H1 (cell line): ENCODE results near the gene SEPTIN7. TPM values are rescaled to one million over a fixed set of nuclear protein-coding genes. Genes with fewer than 3 reads are reported as not detected.
"Not testable (repeated sequence)": the region's sequence is repeated elsewhere in the genome, so short reads cannot be mapped to it uniquely, and the experiment has no call there.

ENCODE experiments used
- CTCF ChIA-PET: fragments of 300-600 bp; sonication (Branson Sonifier 250); formaldehyde crosslinking; loops from one replicate; lab custom pipeline; 2021; ENCODE audit not compliant: partially characterized antibody; lab: Charles Lee
- POLR2A ChIA-PET: fragments of 300-600 bp; sonication (Branson Sonifier 250); formaldehyde crosslinking; loops from one replicate; lab custom pipeline; 2021; ENCODE audit warnings: inconsistent platforms; ENCODE audit not compliant: partially characterized antibody; lab: Charles Lee
- DNase-seq, 2 experiments: peaks; one replicate each; pipeline versions ENCODE4 v3.0.0 to v3.0.0-alpha.2; 2010 to 2022; ENCODE audit warnings: low spot score in 2 of 2, low read depth in 1 of 2, mixed read lengths in 1 of 2
- FAIRE-seq: peaks from 2 replicates; lab custom pipeline; 2011; peaks lifted over from hg19 to GRCh38; lab: Jason Lieb, UNC
- H2AFZ ChIP-seq: 2 replicates; pipeline ENCODE4 v1.8.1; 2012; ENCODE audit warnings: low read length, inconsistent platforms
- H2AK5ac ChIP-seq: 2 replicates; pipeline ENCODE4 v1.6.1; 2013; ENCODE audit warnings: low read depth, low read length
- H2BK120ac ChIP-seq: replicated peaks from 2 replicates; pipeline ENCODE3; 2013; ENCODE audit warnings: low read depth, low read length, inconsistent platforms
- H2BK12ac ChIP-seq: 2 replicates; pipeline ENCODE4 v1.6.1; 2013; ENCODE audit warnings: low read depth, low read length
- H2BK15ac ChIP-seq: 2 replicates; pipeline ENCODE4 v1.6.1; 2013; ENCODE audit warnings: low read length
- H2BK20ac ChIP-seq: 2 replicates; pipeline ENCODE4 v1.6.1; 2013; ENCODE audit warnings: low read length
- H2BK5ac ChIP-seq: 2 replicates; pipeline ENCODE4 v1.6.1; 2013; ENCODE audit warnings: low read depth, low read length
- H3K14ac ChIP-seq: 2 replicates; pipeline ENCODE4 v1.6.1; 2013; ENCODE audit warnings: inconsistent platforms; ENCODE audit not compliant: insufficient read length
- H3K18ac ChIP-seq: 2 replicates; pipeline ENCODE4 v1.6.1; 2013; ENCODE audit warnings: low read length; ENCODE audit errors: extremely low read depth
- H3K23ac ChIP-seq: 2 replicates; pipeline ENCODE4 v1.6.1; 2013; ENCODE audit warnings: inconsistent platforms; ENCODE audit not compliant: insufficient read length
- H3K23me2 ChIP-seq: 2 replicates; pipeline ENCODE4 v1.6.1; 2013; ENCODE audit warnings: low read depth, low read length
- H3K27ac ChIP-seq: 2 replicates; pipeline ENCODE4 v1.6.1; 2011; ENCODE audit warnings: low read depth, low read length, inconsistent platforms
- H3K27me3 ChIP-seq, 4 experiments: replicated peaks in 1 of 4; 1 replicate in 1 of 4; 2 replicates in 3 of 4; pipeline versions ENCODE4 v1.6.1 to v1.8.1; 2011 to 2013; ENCODE audit warnings: low read length in 3 of 4, mild to moderate bottlenecking in 3 of 4, inconsistent platforms in 2 of 4, mixed read lengths in 2 of 4, moderate library complexity in 1 of 4; ENCODE audit not compliant: control insufficient read depth in 3 of 4, insufficient read depth in 3 of 4; ENCODE audit errors: extremely low read depth in 1 of 4
- H3K36me3 ChIP-seq, 4 experiments: 2 replicates each; pipeline versions ENCODE4 v1.6.1 to v1.8.1; 2011 to 2013; ENCODE audit warnings: mild to moderate bottlenecking in 4 of 4, low read length in 3 of 4, moderate library complexity in 2 of 4, control low read depth in 1 of 4, inconsistent platforms in 1 of 4; ENCODE audit not compliant: insufficient read depth in 4 of 4, control insufficient read depth in 2 of 4
- H3K4ac ChIP-seq: replicated peaks from 2 replicates; pipeline ENCODE3; 2013; ENCODE audit warnings: low read length, low read depth, mixed read lengths, inconsistent platforms; ENCODE audit not compliant: insufficient read length
- H3K4me1 ChIP-seq, 4 experiments: replicated peaks in 1 of 4; 1 replicate in 1 of 4; 2 replicates in 3 of 4; pipeline versions ENCODE4 v1.6.1 to v1.8.1; 2011 to 2013; ENCODE audit warnings: low read length in 3 of 4, inconsistent platforms in 2 of 4, mixed read lengths in 1 of 4; ENCODE audit not compliant: insufficient read depth in 4 of 4, control insufficient read depth in 3 of 4
- H3K4me2 ChIP-seq, 2 experiments: 2 replicates each; pipeline versions ENCODE4 v1.6.1 to v1.8.1; 2011 to 2013; ENCODE audit warnings: low read depth in 2 of 2, low read length in 2 of 2, control low read depth in 1 of 2, inconsistent platforms in 1 of 2, mild to moderate bottlenecking in 1 of 2; ENCODE audit not compliant: insufficient read depth in 1 of 2
- H3K4me3 ChIP-seq, 4 experiments: fragments of 200-600, 300-600 bp in 1 of 4; sonication (generic), shearing (Covaris generic), sonication (Bioruptor Twin) in 1 of 4; 2 replicates each; pipeline versions ENCODE4 v1.5.1 to v1.8.1; 2011 to 2016; ENCODE audit warnings: low read length in 4 of 4, low read depth in 3 of 4, control low read depth in 2 of 4, inconsistent platforms in 2 of 4, mild to moderate bottlenecking in 2 of 4, mixed read lengths in 1 of 4, moderate library complexity in 1 of 4; ENCODE audit not compliant: insufficient read depth in 2 of 4; ENCODE audit errors: extremely low read depth in 1 of 4
- H3K56ac ChIP-seq: replicated peaks from 2 replicates; pipeline ENCODE3; 2013; ENCODE audit warnings: low read depth, mild to moderate bottlenecking, mixed read lengths, low read length, inconsistent platforms; ENCODE audit not compliant: insufficient read length
- H3K79me1 ChIP-seq: 2 replicates; pipeline ENCODE4 v1.6.1; 2013; ENCODE audit warnings: low read depth, low read length, control low read depth
- H3K79me2 ChIP-seq, 2 experiments: 2 replicates each; pipeline versions ENCODE4 v1.6.1 to v1.8.1; 2012 to 2013; ENCODE audit warnings: low read length in 2 of 2, mild to moderate bottlenecking in 2 of 2, inconsistent platforms in 1 of 2; ENCODE audit not compliant: insufficient read depth in 2 of 2, control insufficient read depth in 1 of 2
- H3K9ac ChIP-seq, 4 experiments: replicated peaks in 1 of 4; 1 replicate in 1 of 4; 2 replicates in 3 of 4; pipeline versions ENCODE4 v1.6.1 to v1.8.1; 2011 to 2013; ENCODE audit warnings: low read depth in 3 of 4, low read length in 3 of 4, control low read depth in 2 of 4, mild to moderate bottlenecking in 2 of 4, moderate library complexity in 2 of 4, inconsistent platforms in 1 of 4; ENCODE audit errors: extremely low read depth in 1 of 4
- H3K9me3 ChIP-seq, 2 experiments: 2 replicates each; pipeline versions ENCODE4 v1.6.1 to v1.8.1; 2012 to 2013; ENCODE audit warnings: mild to moderate bottlenecking in 2 of 2, moderate library complexity in 2 of 2, control low read depth in 1 of 2, inconsistent platforms in 1 of 2, low read depth in 1 of 2, low read length in 1 of 2, mixed read lengths in 1 of 2; ENCODE audit not compliant: insufficient read depth in 2 of 2
- H4K20me1 ChIP-seq, 2 experiments: replicated peaks in 1 of 2; 2 replicates each; pipeline versions ENCODE3 to v1.8.1; 2011 to 2013; ENCODE audit warnings: inconsistent platforms in 2 of 2, low read length in 2 of 2, mild to moderate bottlenecking in 1 of 2; ENCODE audit not compliant: insufficient read depth in 2 of 2, control insufficient read depth in 1 of 2
- H4K5ac ChIP-seq: 2 replicates; pipeline ENCODE4 v1.6.1; 2013; ENCODE audit warnings: low read length, low read depth, mixed read lengths, inconsistent platforms; ENCODE audit not compliant: insufficient read length
- H4K8ac ChIP-seq: 2 replicates; pipeline ENCODE4 v1.8.0; 2013; ENCODE audit warnings: mild to moderate bottlenecking, moderate library complexity, low read length, inconsistent platforms; ENCODE audit not compliant: insufficient read depth; ENCODE audit errors: extremely low read depth
- H4K91ac ChIP-seq: replicated peaks from 2 replicates; pipeline ENCODE3; 2013; ENCODE audit warnings: low read length, mixed read lengths, inconsistent platforms; ENCODE audit not compliant: insufficient read length
- KDM1A ChIP-seq: fragments of 200-600, 300-600 bp; sonication (generic); IDR thresholded peaks from 2 replicates; pipeline ENCODE4 v1.7.1; 2016; ENCODE audit warnings: mild to moderate bottlenecking, low read length, borderline replicate concordance
- MAFK ChIP-seq: IDR thresholded peaks from 2 replicates; pipeline ENCODE4 v1.6.1; 2012; ENCODE audit warnings: low read depth, mild to moderate bottlenecking, improper control_type of control experiment, low read length
- POLR2A ChIP-seq, 2 experiments: IDR thresholded peaks; 1 replicate in 1 of 2; 2 replicates in 1 of 2; pipeline ENCODE4 v1.6.1; 2011; ENCODE audit warnings: low read depth in 2 of 2, low read length in 2 of 2, mild to moderate bottlenecking in 2 of 2; ENCODE audit errors: control extremely low read depth in 1 of 2
- RFX5 ChIP-seq: IDR thresholded peaks from 2 replicates; pipeline ENCODE4 v1.6.1; 2011; ENCODE audit warnings: low read depth, low read length, improper control_type of control experiment, borderline replicate concordance
- RNF2 ChIP-seq: fragments of 200-900, 300-1000 bp; sonication (generic); IDR thresholded peaks from 2 replicates; pipeline ENCODE4 v1.7.1; 2016; ENCODE audit warnings: borderline replicate concordance, low read depth, mild to moderate bottlenecking, antibody characterized with exemption, low read length; ENCODE audit not compliant: poor library complexity, severe bottlenecking; ENCODE audit errors: missing control alignments
- TCF12 ChIP-seq: IDR thresholded peaks from 2 replicates; pipeline ENCODE4 v1.6.1; 2011; ENCODE audit warnings: low read depth, mild to moderate bottlenecking, low read length
- WGBS, 2 experiments: shearing (Covaris generic) in 1 of 2; methylation state at CpG; one replicate each; pipeline versions ENCODE4 v1.1.6 to v1.1.7; 2013 to 2015; ENCODE audit warnings: low lambda C conversion rate in 2 of 2, mixed read lengths in 2 of 2, inconsistent platforms in 1 of 2, low coverage in 1 of 2, missing lambda C conversion rate in 1 of 2; ENCODE audit not compliant: insufficient replicate concordance in 2 of 2, insufficient coverage in 1 of 2, insufficient read length in 1 of 2; ENCODE audit errors: extremely low coverage in 1 of 2, missing lambda C conversion rate in 1 of 2; 5-methylcytosine and 5-hydroxymethylcytosine counted together
- polyA plus RNA-seq, 7 experiments: library from polyadenylated mRNA; depleted of rRNA in 3 of 7; stranded (reverse) in 5 of 7; unstranded in 2 of 7; fragments of >200 nt in 5 of 7; fragments of 200-250 nt in 2 of 7; gene quantifications; 1 replicate in 5 of 7; 2 replicates in 1 of 7; 4 replicates in 1 of 7; pipeline versions ENCODE4 v1.2.1 to v1.2.3, GENCODE V29; 2011 to 2013; ENCODE audit warnings: missing spikeins in 2 of 7, mixed read lengths in 2 of 7
- total RNA-seq: library from RNA; stranded (reverse); fragmentation: NEBNext Ultra II Directional; extraction: Animal tissue kit (Norgen Biotek cat#: 25700); gene quantifications from 2 replicates; pipeline ENCODE4 v1.2.1, GENCODE V29; 2021
- TF ChIP-seq, protein P1 (sequence below): IDR thresholded peaks from 2 replicates; pipeline ENCODE4 v1.6.1; 2011; ENCODE audit warnings: low read length, improper control_type of control experiment

The SEPTIN7 gene
- total and polyA plus RNA-seq, 2 of the 8 experiments (the other 6 are each of a cell fraction or from before 2014, with no cell fraction given) = 85.3 to 183 TPM

DNA sequence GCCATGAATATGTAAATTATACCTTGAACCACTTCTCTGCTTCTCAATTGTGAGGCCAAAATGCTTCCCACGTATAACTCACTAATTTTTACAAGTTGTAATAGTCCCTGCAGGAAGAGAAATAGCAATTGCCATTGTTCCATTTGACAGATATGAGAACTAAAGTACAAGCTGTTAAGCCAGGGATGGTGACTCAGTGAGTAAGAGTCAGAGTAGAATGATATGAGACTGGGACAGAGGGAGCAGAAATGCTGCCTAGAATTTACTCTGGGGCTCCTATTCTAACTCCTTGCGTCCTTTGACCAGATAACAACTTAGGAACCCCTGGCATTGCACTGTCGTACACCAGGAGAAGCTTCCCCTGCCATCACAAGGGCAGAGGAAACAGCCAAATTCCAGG lies 45.1 kb upstream of the SEPTIN7 start (continued):
- TF ChIP-seq TCF12 (no peak), RFX5 (no peak), MAFK (no peak), KDM1A (no peak), POLR2A (IDR thresholded peaks at IDR 0.05; ENCODE audit: control extremely low read depth in 1 of 2, low read depth in 2 of 2, low read length in 2 of 2) (no peak), RNF2 (no peak)
- TF ChIP-seq, protein P1, sequence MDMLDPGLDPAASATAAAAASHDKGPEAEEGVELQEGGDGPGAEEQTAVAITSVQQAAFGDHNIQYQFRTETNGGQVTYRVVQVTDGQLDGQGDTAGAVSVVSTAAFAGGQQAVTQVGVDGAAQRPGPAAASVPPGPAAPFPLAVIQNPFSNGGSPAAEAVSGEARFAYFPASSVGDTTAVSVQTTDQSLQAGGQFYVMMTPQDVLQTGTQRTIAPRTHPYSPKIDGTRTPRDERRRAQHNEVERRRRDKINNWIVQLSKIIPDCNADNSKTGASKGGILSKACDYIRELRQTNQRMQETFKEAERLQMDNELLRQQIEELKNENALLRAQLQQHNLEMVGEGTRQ = no peak

DNA sequence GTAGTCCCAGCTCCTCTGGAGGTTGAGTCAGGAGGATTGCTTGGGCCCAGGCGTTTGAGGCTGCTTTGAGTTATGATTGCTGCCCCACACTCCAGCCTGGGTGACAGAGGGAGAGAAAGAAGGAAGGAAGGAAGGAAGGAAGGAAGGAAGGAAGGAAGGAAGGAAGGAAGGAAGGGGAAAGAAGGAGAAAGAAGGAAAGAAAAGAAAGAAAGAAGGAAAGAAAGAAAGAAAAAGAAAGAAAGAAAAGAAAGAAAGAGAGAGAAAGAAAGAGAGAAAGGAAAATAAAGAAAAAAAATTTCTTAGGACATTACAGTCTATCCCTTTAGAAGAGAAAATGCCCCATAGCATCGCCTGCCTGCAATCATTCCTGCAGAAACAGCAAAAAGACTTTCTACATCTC lies 44.4 kb upstream of the SEPTIN7 start:
- H3K79me1 ChIP-seq, H3K9me3 ChIP-seq, H3K27ac ChIP-seq, H4K8ac ChIP-seq, FAIRE-seq, H3K4me1 ChIP-seq, H3K9ac ChIP-seq, H3K79me2 ChIP-seq, H2BK12ac ChIP-seq, H2BK5ac ChIP-seq, H3K4me3 ChIP-seq, H4K20me1 ChIP-seq, DNase-seq, H4K5ac ChIP-seq, H3K18ac ChIP-seq, H4K91ac ChIP-seq, H3K4ac ChIP-seq, H3K4me2 ChIP-seq, POLR2A ChIA-PET, H3K56ac ChIP-seq, H2AK5ac ChIP-seq, H2BK15ac ChIP-seq, H3K36me3 ChIP-seq, H3K14ac ChIP-seq, H3K23me2 ChIP-seq, H3K27me3 ChIP-seq, H2BK20ac ChIP-seq, H2BK120ac ChIP-seq, H2AFZ ChIP-seq, H3K23ac ChIP-seq: not testable (repeated sequence)
- 86% methylated on average over 2 of the region's 2 CpGs; no CpG with 5 or more reads in 1 of the 2 experiments for WGBS, 2 experiments
- CTCF ChIA-PET = interaction anchor here (1.0 kb wide), 1 partner anchor 236 kb away, joined by 3 read pairs; no protein-coding TSS in a partner anchor
